NCI-H1092 treated with DMSO at 0.1 percent for 48 hours (cell line): ENCODE measurements around the gene TATDN2.

Experiments
- DNase-seq: peaks from one replicate; lab custom pipeline; 2025; lab: John Stamatoyannopoulos, UW

Gene TATDN2

DNA sequence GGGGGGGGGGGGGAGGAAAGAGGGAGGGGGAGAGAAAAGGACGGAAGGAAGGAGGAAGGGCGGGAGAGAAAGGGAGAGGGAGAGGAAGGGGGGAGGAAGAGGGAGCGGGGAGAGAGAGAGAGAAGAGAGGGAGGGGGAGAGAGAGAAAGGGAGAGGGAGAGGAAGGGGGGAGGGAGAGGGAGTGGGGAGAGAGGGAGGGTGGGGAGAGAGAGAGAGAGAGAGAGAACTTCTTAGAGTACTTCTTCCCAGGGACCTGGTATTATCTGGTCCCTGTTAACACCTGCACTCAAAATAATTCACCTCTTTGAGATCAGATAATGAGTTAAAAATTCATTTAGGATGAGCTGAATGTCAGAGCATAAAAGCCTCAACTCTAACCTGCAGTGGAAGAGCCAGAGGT, 71.5 kb downstream of the TATDN2 start:
- DNase-seq: no peak

DNA sequence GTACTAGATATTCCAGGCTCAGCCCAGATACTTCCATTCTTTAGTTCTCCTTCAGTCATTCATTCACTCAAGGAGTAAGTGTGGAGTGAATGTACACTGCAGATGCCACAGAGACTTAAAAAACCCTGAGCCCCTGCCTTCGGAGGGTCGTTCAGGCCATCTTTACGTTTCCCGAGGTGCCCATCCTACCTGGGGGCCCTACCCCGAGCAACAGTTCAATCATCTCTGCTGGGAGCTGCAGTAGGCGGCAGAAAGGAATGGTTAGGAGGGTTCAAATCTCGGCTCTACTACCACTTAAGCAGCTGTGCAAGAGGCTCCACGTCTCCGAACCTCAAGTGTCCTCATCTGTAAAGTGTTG, 72.0 kb downstream of the TATDN2 start:
- DNase-seq: no peak

DNA sequence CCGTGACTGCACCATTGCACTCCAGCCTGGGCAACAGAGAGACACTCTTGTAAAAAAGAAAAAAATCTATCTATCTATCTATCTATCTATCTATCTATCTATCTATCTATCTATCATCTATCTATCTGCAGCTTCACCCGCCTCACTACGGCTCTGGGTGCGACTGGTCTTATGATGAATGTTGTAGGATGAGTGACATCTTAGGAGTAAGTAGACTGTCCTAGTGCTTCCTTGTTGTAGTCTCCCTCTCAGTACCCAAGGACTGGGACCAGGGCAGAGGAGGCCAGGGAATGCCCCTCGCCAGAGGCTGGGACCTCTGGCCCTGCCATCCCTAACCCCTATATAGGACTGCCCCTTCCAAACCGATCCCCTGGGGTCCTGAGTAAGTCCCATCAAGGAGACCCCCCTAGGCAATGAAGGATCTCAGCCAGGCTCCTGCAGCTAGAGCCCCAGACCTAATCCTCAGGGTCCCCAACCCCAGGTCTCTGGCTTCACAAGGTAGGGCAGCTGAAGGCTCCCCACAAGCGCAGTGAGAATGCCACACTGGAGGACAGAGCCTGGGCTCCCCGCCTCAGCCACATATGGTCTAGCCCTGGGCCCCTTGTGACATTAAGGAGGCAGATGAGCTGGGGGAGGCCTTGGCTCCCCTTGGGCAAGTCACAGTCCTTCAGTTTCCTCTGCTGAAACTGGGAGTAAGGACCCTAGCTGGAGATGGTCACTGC, 73.5 kb downstream of the TATDN2 start:
- no peak for DNase-seq

DNA sequence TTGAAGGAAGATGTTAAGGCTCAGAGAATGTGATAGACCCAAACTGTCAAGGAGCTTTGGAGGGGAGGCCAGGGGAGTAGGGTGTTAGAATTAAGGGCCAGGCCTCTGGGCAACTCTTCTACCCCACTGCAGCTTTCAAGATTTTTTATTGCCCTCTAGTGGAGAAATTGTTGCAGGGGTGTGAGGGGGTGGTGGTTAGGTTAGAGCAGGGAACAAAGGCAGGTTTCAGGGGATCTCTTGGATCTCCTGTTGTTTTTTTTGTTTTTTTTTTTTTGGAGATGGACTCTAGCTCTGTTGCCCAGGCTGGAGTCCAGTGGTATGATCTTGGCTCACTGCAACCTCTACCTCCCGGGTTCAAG, 74.1 kb downstream of the TATDN2 start:
- DNase-seq: no peak

DNA sequence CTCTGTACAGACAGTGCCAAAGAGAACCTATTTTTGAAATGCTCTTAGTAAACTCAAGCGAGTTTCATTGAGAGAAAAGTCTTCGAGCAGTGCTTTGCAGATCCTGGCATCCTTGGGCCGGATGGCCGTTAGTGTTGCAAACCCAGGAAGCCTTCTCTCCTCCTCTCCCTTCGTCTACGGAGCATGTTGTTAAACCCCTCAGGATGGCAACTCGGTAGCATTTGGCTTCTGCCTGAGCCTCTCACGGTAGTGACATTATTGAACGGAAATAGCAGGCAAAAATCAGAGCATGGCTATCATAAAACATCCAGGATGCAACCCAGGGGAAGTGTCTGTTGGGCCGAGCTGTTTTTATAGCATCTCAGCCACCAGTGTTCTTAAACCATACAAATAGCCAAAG, 79.3 kb downstream of the TATDN2 start:
- DNase-seq: no peak

DNA sequence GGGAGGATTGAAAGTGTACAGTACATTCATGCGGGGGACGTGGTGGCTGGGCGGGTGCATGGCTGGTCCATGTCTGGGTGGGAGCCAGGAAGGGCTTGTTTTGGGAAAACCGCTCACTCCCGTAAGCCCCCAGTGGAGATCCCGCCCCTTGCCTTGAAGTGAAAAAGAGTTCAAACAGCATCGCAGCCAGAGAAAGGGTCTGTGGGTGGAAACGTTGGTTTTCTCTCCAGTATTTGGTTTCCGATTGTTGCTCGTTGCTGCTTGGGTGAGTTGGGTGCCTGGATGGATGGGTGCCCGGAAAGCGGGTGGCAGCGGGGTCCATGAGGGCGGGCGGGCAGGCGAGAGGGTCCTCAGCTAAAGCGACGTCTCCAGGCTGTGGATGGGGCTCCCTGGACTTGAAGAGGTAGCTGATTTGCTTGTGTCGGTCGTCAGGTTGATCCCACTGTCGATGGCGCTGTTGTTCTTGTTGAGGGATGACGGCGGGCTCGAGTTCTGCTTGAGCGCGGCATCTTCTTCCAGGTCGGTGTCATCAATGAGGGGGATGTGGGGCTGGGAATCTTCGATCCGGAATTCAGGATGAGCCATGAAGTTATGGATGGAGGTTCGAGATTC, 80.3 kb downstream of the TATDN2 start:
- DNase-seq: no peak

DNA sequence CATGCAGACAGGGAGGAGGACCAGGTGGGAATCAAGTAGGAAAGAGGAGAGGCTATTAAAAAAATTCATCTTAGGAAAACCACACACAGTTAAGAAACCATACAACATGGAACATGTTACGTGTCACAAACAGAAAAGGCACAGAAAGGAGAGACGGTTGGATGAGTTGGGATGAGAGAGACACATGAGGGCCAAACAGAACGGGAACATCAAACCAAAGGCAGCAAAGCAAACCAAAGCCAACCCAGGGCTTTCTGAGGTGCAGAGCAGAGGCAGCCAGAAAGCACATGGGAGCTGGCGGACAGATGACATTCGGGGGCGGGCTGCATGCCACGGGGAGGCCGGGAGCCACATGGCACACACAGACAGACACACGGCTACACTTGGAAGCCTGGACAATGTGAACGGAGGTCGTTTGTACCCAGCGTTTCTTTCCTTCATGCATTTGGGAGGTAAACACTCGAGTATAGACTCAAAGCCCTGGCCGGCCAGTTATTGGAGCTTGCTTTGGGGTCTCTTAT, 81.3 kb downstream of the TATDN2 start:
- no peak for DNase-seq

DNA sequence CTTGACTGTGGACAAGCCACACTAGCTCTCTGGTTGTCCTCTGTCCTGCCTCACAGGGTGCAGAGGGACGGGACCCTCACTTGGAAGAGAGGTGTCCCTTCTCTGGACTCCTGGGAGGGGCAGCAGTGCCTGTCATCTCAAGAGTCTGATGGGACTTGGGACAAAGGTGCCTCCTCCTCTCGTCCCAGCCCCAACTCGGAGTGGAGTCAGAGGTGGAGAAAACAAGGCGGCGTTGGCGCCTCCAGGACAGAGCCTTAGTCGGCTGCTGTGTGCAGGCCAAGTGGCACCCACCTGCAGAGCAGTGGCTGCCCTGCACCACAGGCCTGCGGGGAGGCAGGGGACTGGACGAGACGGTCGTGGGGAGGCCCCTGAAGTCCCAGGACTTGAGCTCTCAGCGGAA, 82.1 kb downstream of the TATDN2 start:
- DNase-seq: no peak
